ENCODE results near the gene CPB1. TPM values are rescaled to one million over a fixed set of nuclear protein-coding genes. Genes with fewer than 3 reads are reported as not detected.
"Not testable (repeated sequence)": the region's sequence is repeated elsewhere in the genome, so short reads cannot be mapped to it uniquely, and the experiment has no call there.

CPB1 gene
- not detected for total RNA-seq
- not detected for polyA plus RNA-seq

DNA sequence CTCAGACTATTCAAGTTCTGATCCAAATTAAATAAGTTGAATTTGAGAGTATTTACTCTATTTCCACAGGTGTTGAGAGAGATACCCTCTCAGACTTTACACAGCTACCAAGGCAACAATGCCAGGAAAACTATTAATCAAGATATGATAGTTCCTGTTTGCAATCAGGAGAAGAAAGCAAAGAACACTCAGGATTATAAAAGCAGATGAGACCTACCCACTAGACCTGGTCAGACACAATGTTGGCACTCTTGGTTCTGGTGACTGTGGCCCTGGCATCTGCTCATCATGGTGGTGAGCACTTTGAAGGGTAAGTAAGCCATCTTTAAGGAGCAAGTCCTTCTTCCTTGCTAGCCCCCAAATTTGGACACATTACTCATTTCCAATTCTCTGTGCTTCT is at the start of gene CPB1:
CPB1 (plus strand) TSS at position 227 of the 400 bp plus-strand sequence; CDS start at position 240, 13 bp downstream.
- DNase-seq (no peak), ATAC-seq (ENCODE audit: low read depth in 2 of 2) (no peak)
- Mint-ChIP-seq H3K4me3 (no peak within 1 kb of the TSS), H3K4me1 (no peaks in the 10 kb centered on the region), H3K27ac (no peak within 1 kb of the TSS), H3K9me3 (peaks cover 0 to 8% (median 0%) of the 10 kb centered on the region in 7 donors), H3K27me3 (peaks cover 18% of the 10 kb centered on the region), H3K36me3 (no peaks in the 10 kb centered on the region)
- Histone ChIP-seq H3K27me3 (ENCODE audit: control insufficient read depth, insufficient read depth, low read length) (no peaks in the 10 kb centered on the region), H3K4me3 (ENCODE audit: low read depth, low read length) (no peak within 1 kb of the TSS), H3K27ac (ENCODE audit: insufficient read depth, low read length, poor library complexity, severe bottlenecking) (no peak within 1 kb of the TSS), H3K4me1 (ENCODE audit: control insufficient read depth, insufficient read depth, low read length, poor library complexity, severe bottlenecking) (no peaks in the 10 kb centered on the region), H3K36me3 (ENCODE audit: control insufficient read depth, insufficient read depth, low read length) (no peaks in the 10 kb centered on the region), H3K9me3 (ENCODE audit: control insufficient read depth in 2 of 2, low read length in 2 of 2) (no peaks in the 10 kb centered on the region)

- Mint-ChIP-seq H3K4me3 (no peak overlapping the region), H3K27ac (no peak overlapping the region), H3K36me3 (no peaks in the 10 kb centered on the region), H3K9me3 (peaks cover 0 to 3% (median 0%) of the 10 kb centered on the region in 7 donors), H3K27me3 (peaks cover 4% of the 10 kb centered on the region), H3K4me1 (no peaks in the 10 kb centered on the region)
- H3K9me3 ChIP-seq (ENCODE audit: control insufficient read depth in 2 of 2, low read length in 2 of 2): no peaks in the 10 kb centered on the region
- no peak overlapping the region for H3K4me3 ChIP-seq (ENCODE audit: low read depth, low read length)
- no peak overlapping the region for H3K27ac ChIP-seq (ENCODE audit: insufficient read depth, low read length, poor library complexity, severe bottlenecking)
- ATAC-seq (ENCODE audit: low read depth in 2 of 2) (no peak), DNase-seq (no peak)
- no peaks in the 10 kb centered on the region for H3K4me1 ChIP-seq (ENCODE audit: control insufficient read depth, insufficient read depth, low read length, poor library complexity, severe bottlenecking)
- no peaks in the 10 kb centered on the region for H3K27me3 ChIP-seq (ENCODE audit: control insufficient read depth, insufficient read depth, low read length)
- no peaks in the 10 kb centered on the region for H3K36me3 ChIP-seq (ENCODE audit: control insufficient read depth, insufficient read depth, low read length)
Observed at GRCh38 chr3:148778926-148779325, 48.7 kb upstream of the CPB1 start.

DNA sequence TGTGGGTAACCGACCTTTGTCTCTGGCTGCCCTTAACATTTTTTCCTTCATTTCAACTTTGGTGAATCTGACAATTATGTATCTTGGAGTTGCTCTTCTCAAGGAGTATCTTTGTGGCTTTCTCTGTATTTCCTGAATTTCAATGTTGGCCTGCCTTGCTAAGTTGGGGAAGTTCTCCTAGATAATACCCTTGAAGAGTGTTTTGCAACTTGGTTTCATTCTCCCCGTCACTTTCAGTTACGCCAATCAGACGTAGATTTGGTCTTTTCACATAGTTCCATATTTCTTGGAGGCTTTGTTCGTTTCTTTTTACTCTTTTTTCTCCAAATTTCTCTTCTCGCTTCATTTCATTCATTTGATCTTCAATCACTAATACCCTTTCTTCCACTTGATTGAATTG is 42.6 kb upstream of the CPB1 start:
- not testable (repeated sequence) for ATAC-seq (ENCODE audit: low read depth in 2 of 2); H3K27me3 Mint-ChIP-seq; H3K4me3 Mint-ChIP-seq; H3K36me3 ChIP-seq (ENCODE audit: control insufficient read depth, insufficient read depth, low read length); H3K36me3 Mint-ChIP-seq; H3K27me3 ChIP-seq (ENCODE audit: control insufficient read depth, insufficient read depth, low read length); H3K27ac ChIP-seq (ENCODE audit: insufficient read depth, low read length, poor library complexity, severe bottlenecking); DNase-seq; H3K9me3 Mint-ChIP-seq; H3K27ac Mint-ChIP-seq; H3K4me1 Mint-ChIP-seq; H3K9me3 ChIP-seq (ENCODE audit: control insufficient read depth in 2 of 2, low read length in 2 of 2); H3K4me3 ChIP-seq (ENCODE audit: low read depth, low read length); H3K4me1 ChIP-seq (ENCODE audit: control insufficient read depth, insufficient read depth, low read length, poor library complexity, severe bottlenecking)

GRCh38 chr3:148786159-148786558 is 41.5 kb upstream of the CPB1 start:
- not testable (repeated sequence) for H3K27me3 ChIP-seq (ENCODE audit: control insufficient read depth, insufficient read depth, low read length); H3K27me3 Mint-ChIP-seq; H3K4me1 ChIP-seq (ENCODE audit: control insufficient read depth, insufficient read depth, low read length, poor library complexity, severe bottlenecking); H3K9me3 ChIP-seq (ENCODE audit: control insufficient read depth in 2 of 2, low read length in 2 of 2); H3K27ac Mint-ChIP-seq; H3K27ac ChIP-seq (ENCODE audit: insufficient read depth, low read length, poor library complexity, severe bottlenecking); H3K36me3 Mint-ChIP-seq; H3K4me3 Mint-ChIP-seq; H3K4me3 ChIP-seq (ENCODE audit: low read depth, low read length); H3K36me3 ChIP-seq (ENCODE audit: control insufficient read depth, insufficient read depth, low read length); H3K9me3 Mint-ChIP-seq; H3K4me1 Mint-ChIP-seq; DNase-seq; ATAC-seq (ENCODE audit: low read depth in 2 of 2)

GRCh38 chr3:148789146-148789545 is 38.5 kb upstream of the CPB1 start:
- H3K9me3 Mint-ChIP-seq: peaks cover 0 to 2% (median 0%) of the 10 kb centered on the region in 7 donors
- H3K27ac Mint-ChIP-seq: no peak overlapping the region
- H3K36me3 Mint-ChIP-seq: no peaks in the 10 kb centered on the region
- Histone ChIP-seq H3K27ac (ENCODE audit: insufficient read depth, low read length, poor library complexity, severe bottlenecking) (no peak overlapping the region), H3K4me1 (ENCODE audit: control insufficient read depth, insufficient read depth, low read length, poor library complexity, severe bottlenecking) (no peaks in the 10 kb centered on the region), H3K9me3 (ENCODE audit: control insufficient read depth in 2 of 2, low read length in 2 of 2) (no peaks in the 10 kb centered on the region), H3K4me3 (ENCODE audit: low read depth, low read length) (no peak overlapping the region), H3K27me3 (ENCODE audit: control insufficient read depth, insufficient read depth, low read length) (no peaks in the 10 kb centered on the region), H3K36me3 (ENCODE audit: control insufficient read depth, insufficient read depth, low read length) (no peaks in the 10 kb centered on the region)
- ATAC-seq (ENCODE audit: low read depth in 2 of 2) (no peak), DNase-seq (no peak)
- H3K4me1 Mint-ChIP-seq: no peaks in the 10 kb centered on the region
- H3K27me3 Mint-ChIP-seq: no peaks in the 10 kb centered on the region
- H3K4me3 Mint-ChIP-seq: no peak overlapping the region

DNA sequence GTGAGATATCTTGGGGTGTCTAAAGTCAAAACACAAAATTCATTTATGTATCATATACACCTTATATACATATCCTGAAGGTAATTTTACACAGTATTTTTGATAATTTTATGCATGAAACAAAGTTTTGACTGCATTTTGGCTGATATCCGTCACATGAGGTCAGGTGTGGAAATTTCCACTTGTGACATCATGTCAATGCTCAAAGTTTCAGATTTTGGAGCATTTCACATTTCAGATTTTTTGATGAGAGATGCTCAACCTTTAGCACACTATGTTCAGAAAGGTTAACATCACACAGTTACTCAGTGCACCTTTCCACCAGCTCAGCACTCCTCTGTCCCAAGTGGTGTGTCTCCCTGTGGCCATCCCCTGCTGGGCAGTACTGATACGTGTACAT is 37.7 kb upstream of the CPB1 start:
- Mint-ChIP-seq H3K4me1 (no peaks in the 10 kb centered on the region), H3K27ac (no peak overlapping the region), H3K4me3 (no peak overlapping the region), H3K36me3 (no peaks in the 10 kb centered on the region), H3K9me3 (no peaks in the 10 kb centered on the region), H3K27me3 (no peaks in the 10 kb centered on the region)
- H3K4me1 ChIP-seq (ENCODE audit: control insufficient read depth, insufficient read depth, low read length, poor library complexity, severe bottlenecking): no peaks in the 10 kb centered on the region
- H3K9me3 ChIP-seq (ENCODE audit: control insufficient read depth in 2 of 2, low read length in 2 of 2): no peaks in the 10 kb centered on the region
- ATAC-seq (ENCODE audit: low read depth in 2 of 2) (no peak), DNase-seq (no peak)
- no peak overlapping the region for H3K4me3 ChIP-seq (ENCODE audit: low read depth, low read length)
- H3K27ac ChIP-seq (ENCODE audit: insufficient read depth, low read length, poor library complexity, severe bottlenecking): no peak overlapping the region
- no peaks in the 10 kb centered on the region for H3K36me3 ChIP-seq (ENCODE audit: control insufficient read depth, insufficient read depth, low read length)
- no peaks in the 10 kb centered on the region for H3K27me3 ChIP-seq (ENCODE audit: control insufficient read depth, insufficient read depth, low read length)

DNA sequence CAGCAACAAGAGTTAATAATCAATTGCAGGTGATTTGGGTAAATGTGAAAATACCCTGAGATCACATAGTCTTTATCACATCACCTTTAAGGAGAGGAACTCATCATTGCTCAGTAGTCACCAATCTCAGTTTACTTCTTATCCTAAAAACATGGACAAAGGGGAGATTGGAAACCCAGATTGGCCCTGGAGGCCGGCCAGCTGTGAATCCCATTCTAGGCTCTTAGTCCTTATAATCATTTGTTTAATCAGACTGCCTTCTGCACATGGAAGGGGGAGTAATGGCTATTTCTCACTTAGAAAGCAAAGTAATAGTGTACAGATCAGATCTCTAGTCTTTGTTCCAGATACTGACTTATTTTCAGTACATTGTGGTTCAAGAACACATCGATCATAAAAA is 37.2 kb upstream of the CPB1 start:
- Mint-ChIP-seq H3K9me3 (no peaks in the 10 kb centered on the region), H3K27me3 (no peaks in the 10 kb centered on the region), H3K27ac (no peak overlapping the region), H3K4me1 (no peaks in the 10 kb centered on the region), H3K36me3 (no peaks in the 10 kb centered on the region), H3K4me3 (no peak overlapping the region)
- ATAC-seq (ENCODE audit: low read depth in 2 of 2) (no peak), DNase-seq (no peak)
- no peaks in the 10 kb centered on the region for H3K4me1 ChIP-seq (ENCODE audit: control insufficient read depth, insufficient read depth, low read length, poor library complexity, severe bottlenecking)
- H3K4me3 ChIP-seq (ENCODE audit: low read depth, low read length): no peak overlapping the region
- H3K9me3 ChIP-seq (ENCODE audit: control insufficient read depth in 2 of 2, low read length in 2 of 2): no peaks in the 10 kb centered on the region
- no peak overlapping the region for H3K27ac ChIP-seq (ENCODE audit: insufficient read depth, low read length, poor library complexity, severe bottlenecking)
- H3K36me3 ChIP-seq (ENCODE audit: control insufficient read depth, insufficient read depth, low read length): no peaks in the 10 kb centered on the region
- no peaks in the 10 kb centered on the region for H3K27me3 ChIP-seq (ENCODE audit: control insufficient read depth, insufficient read depth, low read length)

GRCh38 chr3:148790851-148791735 is 36.5 kb upstream of the CPB1 start:
- H3K9me3 Mint-ChIP-seq: no peaks in the 10 kb centered on the region
- no peak overlapping the region for H3K27ac ChIP-seq (ENCODE audit: insufficient read depth, low read length, poor library complexity, severe bottlenecking)
- H3K36me3 Mint-ChIP-seq: no peaks in the 10 kb centered on the region
- no peaks in the 10 kb centered on the region for H3K36me3 ChIP-seq (ENCODE audit: control insufficient read depth, insufficient read depth, low read length)
- no peaks in the 10 kb centered on the region for H3K27me3 Mint-ChIP-seq
- H3K27me3 ChIP-seq (ENCODE audit: control insufficient read depth, insufficient read depth, low read length): no peaks in the 10 kb centered on the region
- no peak overlapping the region for H3K27ac Mint-ChIP-seq
- DNase-seq (no peak), ATAC-seq (ENCODE audit: low read depth in 2 of 2) (no peak)
- H3K4me3 ChIP-seq (ENCODE audit: low read depth, low read length): no peak overlapping the region
- no peaks in the 10 kb centered on the region for H3K4me1 ChIP-seq (ENCODE audit: control insufficient read depth, insufficient read depth, low read length, poor library complexity, severe bottlenecking)
- no peak overlapping the region for H3K4me3 Mint-ChIP-seq
- no peaks in the 10 kb centered on the region for H3K9me3 ChIP-seq (ENCODE audit: control insufficient read depth in 2 of 2, low read length in 2 of 2)
- no peaks in the 10 kb centered on the region for H3K4me1 Mint-ChIP-seq
